Fibroblast of skin of scalp (primary cell): ENCODE measurements around the gene RGN.
A peak's percentile ranks its signal among the peaks of the same experiment; 100 is the strongest.
"Not testable (repeated sequence)": the region's sequence is repeated elsewhere in the genome, so short reads cannot be mapped to it uniquely, and the experiment has no call there.

Experiments used
- DNase-seq: peaks from one replicate; pipeline ENCODE4 v3.0.0-alpha.2; 2013

Gene RGN

DNA sequence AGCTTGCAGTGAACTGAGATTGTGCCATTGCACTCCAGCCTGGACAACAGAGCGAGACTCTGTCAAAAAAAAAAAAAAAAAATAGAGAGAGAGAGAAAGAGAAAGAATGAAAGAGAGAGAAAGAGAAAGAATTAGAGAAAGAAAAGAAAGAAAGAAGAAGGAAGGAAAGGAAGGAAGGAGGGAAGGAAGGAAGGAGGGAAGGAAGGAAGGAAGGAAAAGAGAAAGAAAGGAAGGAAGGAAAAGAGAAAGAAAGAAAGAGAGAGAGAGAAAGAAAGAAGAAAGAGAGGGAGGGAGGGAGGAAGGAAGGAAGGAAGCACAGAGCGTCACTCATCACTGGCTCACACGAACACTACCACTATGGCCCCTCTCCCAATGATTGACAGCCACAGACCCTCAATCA lies 46.2 kb downstream of the RGN start:
- not testable (repeated sequence) for DNase-seq

DNA sequence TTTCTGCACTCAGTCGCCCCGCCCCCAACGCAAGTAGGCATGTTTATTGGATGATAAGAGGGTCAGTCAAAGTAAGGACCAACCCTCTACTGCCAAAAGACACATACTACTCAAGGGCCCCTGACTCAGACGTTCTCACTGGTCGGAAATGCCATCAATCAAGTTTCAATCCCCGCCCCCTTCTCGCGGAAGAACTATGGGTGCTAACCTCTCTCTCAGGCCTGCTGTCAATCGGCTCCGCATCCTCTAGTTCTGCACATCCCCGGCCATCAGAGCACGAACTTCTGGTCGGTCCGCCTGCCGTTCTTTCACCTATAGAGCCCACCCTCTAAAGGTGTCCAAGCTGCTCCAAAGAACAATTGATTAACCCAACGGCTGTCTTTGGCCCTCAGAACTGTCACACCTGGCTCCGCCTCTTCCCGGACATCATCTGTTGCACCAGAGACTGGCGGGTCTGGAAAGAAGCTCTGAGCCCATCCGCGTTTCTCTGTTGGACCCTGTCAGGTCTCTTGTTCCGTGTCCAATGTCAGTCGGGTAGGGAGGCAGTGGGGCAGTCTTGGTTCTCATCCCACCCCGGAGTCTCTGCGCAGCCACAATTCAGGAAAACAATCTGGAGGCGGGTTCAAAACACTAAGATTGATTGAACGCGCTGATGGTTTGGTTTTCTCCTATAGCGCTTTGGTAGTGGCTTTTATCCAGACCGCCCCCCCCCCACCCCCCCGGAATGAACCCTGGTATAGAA lies 51.1 kb downstream of the RGN start:
- DNase-seq = peak; percentile 97

DNA sequence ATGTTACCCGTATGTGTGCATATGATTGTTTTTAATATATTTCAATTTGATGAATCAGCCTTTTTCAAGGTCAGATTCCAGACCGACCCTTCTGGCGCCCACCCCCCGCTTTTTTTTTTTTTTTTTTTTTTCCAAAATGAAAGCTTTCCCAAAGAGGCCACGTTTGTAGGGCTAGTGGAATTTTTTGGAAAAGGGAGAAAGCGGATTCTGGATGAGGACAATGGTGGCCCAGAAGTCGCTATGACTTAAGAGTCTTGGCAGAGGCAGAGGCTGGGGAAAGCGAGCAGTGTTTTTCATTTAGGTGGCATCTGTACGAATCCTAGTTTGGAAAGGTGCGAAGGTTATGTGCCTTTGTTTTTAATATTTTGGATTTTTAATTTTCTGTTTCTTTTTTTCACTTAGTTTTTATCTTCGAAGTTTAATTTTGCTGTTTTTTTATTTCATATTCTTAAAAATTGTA lies 51.7 kb downstream of the RGN start:
- DNase-seq = no peak

DNA sequence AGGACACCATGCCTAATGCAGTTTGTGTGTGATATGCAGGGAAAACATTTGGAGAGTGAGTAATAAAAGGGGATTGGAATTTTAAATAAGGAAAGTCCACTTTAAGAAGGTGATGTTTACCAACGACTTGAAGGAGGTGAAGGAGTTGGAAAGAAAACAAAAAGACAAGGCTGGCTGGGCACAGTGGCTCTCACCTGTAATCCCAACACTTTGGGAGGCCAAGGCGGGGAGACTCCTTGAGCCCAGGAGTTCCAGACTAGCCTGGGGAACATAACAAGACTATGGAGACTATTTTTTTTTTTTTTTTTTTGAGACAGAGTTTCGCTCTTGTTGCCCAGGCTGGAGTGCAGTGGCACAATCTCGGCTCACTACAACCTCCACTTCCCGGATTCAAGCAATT lies 55.2 kb downstream of the RGN start:
- no peak for DNase-seq

DNA sequence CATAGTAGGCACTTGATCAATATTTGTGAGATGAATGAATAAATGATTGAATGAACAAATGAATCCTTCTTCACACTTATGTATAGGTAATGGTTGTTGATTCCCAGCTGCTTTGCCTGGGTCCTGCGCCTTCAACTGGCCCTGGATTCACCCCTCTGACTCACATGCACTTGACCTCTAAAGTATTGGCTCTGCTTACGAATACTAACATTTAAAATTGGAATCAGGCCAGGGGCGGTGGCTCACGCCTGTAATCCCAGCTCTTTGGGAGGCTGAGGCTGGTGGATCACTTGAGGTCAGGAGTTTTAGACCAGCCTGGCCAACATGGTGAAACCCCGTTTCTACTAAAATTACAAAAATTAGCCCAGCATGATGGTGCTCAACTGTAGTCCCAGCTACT lies 57.4 kb downstream of the RGN start:
- DNase-seq = not testable (repeated sequence)

DNA sequence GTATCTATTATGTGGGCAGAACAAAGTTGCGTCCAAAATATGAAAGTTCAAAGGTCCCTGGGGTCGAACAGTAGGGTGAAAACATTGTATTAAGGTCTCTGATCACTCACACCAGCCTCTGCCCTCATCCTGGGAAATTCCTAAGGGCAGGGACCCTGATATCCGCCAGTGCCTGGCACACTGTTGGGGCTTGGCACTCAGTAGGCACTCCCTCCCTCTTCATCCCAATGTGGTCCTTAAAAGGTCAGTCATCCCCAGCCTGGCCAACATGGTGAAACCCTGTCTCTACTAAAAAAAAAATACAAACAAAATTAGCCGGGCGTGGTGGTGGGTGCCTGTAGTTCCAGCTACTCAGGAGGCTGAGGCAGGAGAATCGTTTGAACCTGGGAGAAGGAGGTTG lies 59.9 kb downstream of the RGN start:
- DNase-seq = no peak
